ENCODE measurements around the gene PRKAR1B. TPM values are rescaled to one million over a fixed set of nuclear protein-coding genes. Genes with fewer than 3 reads are reported as not detected.
"Not testable (repeated sequence)": the region's sequence is repeated elsewhere in the genome, so short reads cannot be mapped to it uniquely, and the experiment has no call there.

Gene PRKAR1B
- total and polyA plus RNA-seq, 2 donors, result 12.3 to 13.7 TPM

- no peaks in the 10 kb centered on the region for H3K4me1 ChIP-seq (ENCODE audit: insufficient read depth)
- H3K27ac ChIP-seq (ENCODE audit: low read depth), result no peak overlapping the region
- WGBS, result 51% methylated on average over 35 of the region's 35 CpGs
- H3K36me3 ChIP-seq (ENCODE audit: insufficient read depth), result no peaks in the 10 kb centered on the region
- DNase-seq (ENCODE audit: extremely low spot score), result no peak
- no peak overlapping the region for H3K4me3 ChIP-seq (ENCODE audit: low read depth, low read length)
Observed at GRCh38 chr7:665736-666453, 61.2 kb downstream of the PRKAR1B start.

GRCh38 chr7:664997-665735, 61.9 kb downstream of the PRKAR1B start:
- 54% methylated on average over 20 of the region's 20 CpGs for WGBS
- no peak for DNase-seq (ENCODE audit: extremely low spot score)
- H3K4me1 ChIP-seq (ENCODE audit: insufficient read depth), result no peaks in the 10 kb centered on the region
- no peaks in the 10 kb centered on the region for H3K36me3 ChIP-seq (ENCODE audit: insufficient read depth)
- H3K27ac ChIP-seq (ENCODE audit: low read depth), result no peak overlapping the region
- no peak overlapping the region for H3K4me3 ChIP-seq (ENCODE audit: low read depth, low read length)

GRCh38 chr7:664402-664775, 62.7 kb downstream of the PRKAR1B start:
- H3K36me3 ChIP-seq (ENCODE audit: insufficient read depth), result no peaks in the 10 kb centered on the region
- no peaks in the 10 kb centered on the region for H3K4me1 ChIP-seq (ENCODE audit: insufficient read depth)
- no peak for DNase-seq (ENCODE audit: extremely low spot score)
- H3K4me3 ChIP-seq (ENCODE audit: low read depth, low read length), result no peak overlapping the region
- no peak overlapping the region for H3K27ac ChIP-seq (ENCODE audit: low read depth)
- 84% methylated on average over 7 of the region's 7 CpGs for WGBS

- Histone ChIP-seq H3K36me3 (ENCODE audit: insufficient read depth) (no peaks in the 10 kb centered on the region), H3K4me3 (ENCODE audit: low read depth, low read length) (no peak overlapping the region), H3K4me1 (ENCODE audit: insufficient read depth) (no peaks in the 10 kb centered on the region), H3K27ac (ENCODE audit: low read depth) (no peak overlapping the region)
- WGBS, result 93% methylated on average over 4 of the region's 4 CpGs
- DNase-seq (ENCODE audit: extremely low spot score), result no peak
Observed at GRCh38 chr7:662576-662975, 64.5 kb downstream of the PRKAR1B start.

GRCh38 chr7:659996-660395, 67.1 kb downstream of the PRKAR1B start:
- Histone ChIP-seq H3K4me1 (ENCODE audit: insufficient read depth) (no peaks in the 10 kb centered on the region), H3K4me3 (ENCODE audit: low read depth, low read length) (no peak overlapping the region), H3K27ac (ENCODE audit: low read depth) (no peak overlapping the region), H3K36me3 (ENCODE audit: insufficient read depth) (no peaks in the 10 kb centered on the region)
- DNase-seq (ENCODE audit: extremely low spot score), result no peak
- WGBS, result 95% methylated on average over 13 of the region's 13 CpGs

- no peak overlapping the region for H3K4me3 ChIP-seq (ENCODE audit: low read depth, low read length)
- no peak overlapping the region for H3K27ac ChIP-seq (ENCODE audit: low read depth)
- H3K4me1 ChIP-seq (ENCODE audit: insufficient read depth), result no peaks in the 10 kb centered on the region
- H3K36me3 ChIP-seq (ENCODE audit: insufficient read depth), result no peaks in the 10 kb centered on the region
- no peak for DNase-seq (ENCODE audit: extremely low spot score)
- 96% methylated on average over 25 of the region's 25 CpGs for WGBS
Observed at GRCh38 chr7:659306-659847, 67.7 kb downstream of the PRKAR1B start.

GRCh38 chr7:657565-658119, 69.4 kb downstream of the PRKAR1B start:
- H3K36me3 ChIP-seq (ENCODE audit: insufficient read depth), result no peaks in the 10 kb centered on the region
- 43% methylated on average over 16 of the region's 16 CpGs for WGBS
- no peak overlapping the region for H3K4me3 ChIP-seq (ENCODE audit: low read depth, low read length)
- H3K27ac ChIP-seq (ENCODE audit: low read depth), result no peak overlapping the region
- DNase-seq (ENCODE audit: extremely low spot score), result no peak
- H3K4me1 ChIP-seq (ENCODE audit: insufficient read depth), result no peaks in the 10 kb centered on the region

- not testable (repeated sequence) for H3K4me1 ChIP-seq (ENCODE audit: insufficient read depth); H3K4me3 ChIP-seq (ENCODE audit: low read depth, low read length); DNase-seq (ENCODE audit: extremely low spot score); H3K27ac ChIP-seq (ENCODE audit: low read depth); H3K36me3 ChIP-seq (ENCODE audit: insufficient read depth)
- WGBS, result 82% methylated on average over 3 of the region's 3 CpGs
Observed at GRCh38 chr7:657010-657409, 70.1 kb downstream of the PRKAR1B start.

- WGBS, result 98% methylated on average over 4 of the region's 4 CpGs
- Histone ChIP-seq H3K4me1 (ENCODE audit: insufficient read depth) (no peaks in the 10 kb centered on the region), H3K4me3 (ENCODE audit: low read depth, low read length) (no peak overlapping the region), H3K27ac (ENCODE audit: low read depth) (no peak overlapping the region), H3K36me3 (ENCODE audit: insufficient read depth) (no peaks in the 10 kb centered on the region)
- DNase-seq (ENCODE audit: extremely low spot score), result no peak
Observed at GRCh38 chr7:655758-656157, 71.3 kb downstream of the PRKAR1B start.

- WGBS, result 98% methylated on average over 4 of the region's 4 CpGs
- Histone ChIP-seq H3K4me3 (ENCODE audit: low read depth, low read length) (no peak overlapping the region), H3K27ac (ENCODE audit: low read depth) (no peak overlapping the region), H3K36me3 (ENCODE audit: insufficient read depth) (no peaks in the 10 kb centered on the region), H3K4me1 (ENCODE audit: insufficient read depth) (no peaks in the 10 kb centered on the region)
- DNase-seq (ENCODE audit: extremely low spot score), result no peak
Observed at GRCh38 chr7:653829-654764, 73.0 kb downstream of the PRKAR1B start.

- no peak overlapping the region for H3K4me3 ChIP-seq (ENCODE audit: low read depth, low read length)
- no peaks in the 10 kb centered on the region for H3K4me1 ChIP-seq (ENCODE audit: insufficient read depth)
- H3K27ac ChIP-seq (ENCODE audit: low read depth), result no peak overlapping the region
- WGBS, result 98% methylated on average over 4 of the region's 4 CpGs
- DNase-seq (ENCODE audit: extremely low spot score), result no peak
- H3K36me3 ChIP-seq (ENCODE audit: insufficient read depth), result no peaks in the 10 kb centered on the region
Observed at GRCh38 chr7:652881-653280, 74.2 kb downstream of the PRKAR1B start.

- H3K4me1 ChIP-seq (ENCODE audit: insufficient read depth); H3K36me3 ChIP-seq (ENCODE audit: insufficient read depth); H3K4me3 ChIP-seq (ENCODE audit: low read depth, low read length); H3K27ac ChIP-seq (ENCODE audit: low read depth); DNase-seq (ENCODE audit: extremely low spot score): not testable (repeated sequence)
- WGBS, result 97% methylated on average over 17 of the region's 17 CpGs
Observed at GRCh38 chr7:652167-652566, 74.9 kb downstream of the PRKAR1B start.

GRCh38 chr7:651032-651728, 75.9 kb downstream of the PRKAR1B start:
- Histone ChIP-seq H3K27ac (ENCODE audit: low read depth) (no peak overlapping the region), H3K4me3 (ENCODE audit: low read depth, low read length) (no peak overlapping the region), H3K36me3 (ENCODE audit: insufficient read depth) (no peaks in the 10 kb centered on the region), H3K4me1 (ENCODE audit: insufficient read depth) (no peaks in the 10 kb centered on the region)
- WGBS, result 91% methylated on average over 14 of the region's 14 CpGs
- no peak for DNase-seq (ENCODE audit: extremely low spot score)

Data from urinary bladder (tissue), 4 donors.